ENCODE measurements around the gene B3GNT4.
A peak's percentile ranks its signal among the peaks of the same experiment; 100 is the strongest.

B3GNT4 gene

DNA sequence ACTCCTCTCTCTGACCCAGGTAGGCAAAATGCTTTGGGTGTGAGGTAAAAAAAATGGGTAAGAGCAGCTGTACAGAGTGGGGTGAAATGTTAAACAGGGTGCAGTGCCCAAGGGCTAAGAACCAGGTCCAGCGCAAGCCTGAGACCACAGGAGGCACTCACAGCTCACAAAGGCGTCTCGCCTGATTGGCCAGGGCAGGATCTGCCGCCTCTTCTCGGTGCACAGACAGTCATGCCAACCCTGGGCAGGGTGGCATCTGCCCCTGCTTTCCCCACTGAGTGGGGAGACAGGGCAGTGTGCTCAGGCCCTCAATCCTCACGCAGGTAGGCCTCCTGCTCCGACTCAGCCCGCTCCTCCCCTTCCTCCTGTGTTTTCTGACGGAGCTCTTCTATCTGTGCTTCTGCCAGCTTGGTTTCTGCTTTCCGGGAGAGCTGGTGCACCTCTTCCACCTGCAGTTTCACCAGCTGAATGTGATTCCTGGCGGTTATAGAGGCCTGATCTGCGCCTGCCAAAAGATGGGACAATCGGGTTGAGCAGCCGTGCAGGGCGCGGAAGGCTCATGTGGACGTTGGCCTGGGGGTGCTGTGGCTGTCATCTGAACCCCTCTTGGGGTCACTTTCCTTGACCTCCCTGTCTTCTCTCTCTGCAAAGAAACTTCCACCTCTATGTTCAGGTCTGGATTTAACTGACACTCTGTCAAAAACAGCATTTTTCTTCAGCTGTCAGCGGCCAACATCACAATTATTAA, 4.7 kb downstream of the B3GNT4 start:
- no peaks in the 10 kb centered on the region for H3K9me3 ChIP-seq
- no peak overlapping the region for H3K4me3 ChIP-seq
- H3K27me3 ChIP-seq (ENCODE audit: low read depth): no peaks in the 10 kb centered on the region
- no peaks in the 10 kb centered on the region for H3K4me1 ChIP-seq
- in situ Hi-C loops (cut with MboI; ENCODE audit: low sequenced_read_pairs): no loop called here
- peaks cover 49% of the 10 kb centered on the region for H3K36me3 ChIP-seq (replicated peaks)
- no peak for DNase-seq (ENCODE audit: low spot score in 2 of 2)

GRCh38 chr12:122215771-122216170, 12.3 kb downstream of the B3GNT4 start:
- H3K4me3 ChIP-seq: no peak overlapping the region
- no peaks in the 10 kb centered on the region for H3K4me1 ChIP-seq
- no peaks in the 10 kb centered on the region for H3K9me3 ChIP-seq
- in situ Hi-C loops (cut with MboI; ENCODE audit: low sequenced_read_pairs): no loop called here
- DNase-seq (ENCODE audit: low spot score in 2 of 2): no peak
- peaks cover 78% of the 10 kb centered on the region for H3K36me3 ChIP-seq (replicated peaks)
- H3K27me3 ChIP-seq (ENCODE audit: low read depth): no peaks in the 10 kb centered on the region

DNA sequence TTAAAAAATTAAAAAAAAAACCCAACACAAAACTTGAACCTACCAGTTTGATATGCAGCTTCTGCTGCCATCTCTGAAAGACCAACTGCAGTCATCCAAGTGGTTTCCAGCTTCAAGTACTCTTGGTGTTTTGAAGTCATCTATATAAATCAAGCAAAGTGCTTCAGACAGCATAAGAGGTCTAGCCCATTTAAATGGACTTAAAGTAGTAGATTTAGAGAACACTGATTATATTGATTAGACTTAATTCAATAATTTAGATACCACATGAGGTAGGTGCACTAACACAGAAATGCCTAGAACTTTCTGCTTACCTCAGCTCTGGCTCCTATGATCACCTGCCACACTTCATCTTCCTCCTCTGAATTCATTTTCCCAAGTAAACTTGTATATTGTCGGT, 12.9 kb downstream of the B3GNT4 start:
- Histone ChIP-seq H3K27me3 (ENCODE audit: low read depth) (no peaks in the 10 kb centered on the region), H3K4me3 (no peak overlapping the region), H3K36me3 (replicated peaks) (peaks cover 80% of the 10 kb centered on the region), H3K9me3 (no peaks in the 10 kb centered on the region), H3K4me1 (no peaks in the 10 kb centered on the region)
- no peak for DNase-seq (ENCODE audit: low spot score in 2 of 2)
- in situ Hi-C loops (cut with MboI; ENCODE audit: low sequenced_read_pairs): no loop called here

- DNase-seq (ENCODE audit: low spot score in 2 of 2): peak; percentile 99 to 100
- Histone ChIP-seq H3K27me3 (ENCODE audit: low read depth) (no peaks in the 10 kb centered on the region), H3K4me3 (peak within 1 kb of the TSS; percentile 96), H3K36me3 (replicated peaks) (peaks cover 26% of the 10 kb centered on the region), H3K4me1 (peaks cover 19% of the 10 kb centered on the region), H3K9me3 (no peaks in the 10 kb centered on the region)
- in situ Hi-C loops (cut with MboI; ENCODE audit: low sequenced_read_pairs): no loop called here
Measured at GRCh38 chr12:122225683-122226365, 22.3 kb downstream of the B3GNT4 start, which contains the start of gene DIABLO. TSS of gene DIABLO (minus strand) at chr12:122226052. CDS start at chr12:122226014, 38 bp downstream.

GRCh38 chr12:122226366-122227125, 23.0 kb downstream of the B3GNT4 start:
- Histone ChIP-seq H3K4me1 (peaks cover 19% of the 10 kb centered on the region), H3K9me3 (no peaks in the 10 kb centered on the region), H3K27me3 (ENCODE audit: low read depth) (no peaks in the 10 kb centered on the region), H3K4me3 (peak overlapping the region; percentile 12; the same call in 1 of the 2 replicates), H3K36me3 (replicated peaks) (peaks cover 19% of the 10 kb centered on the region)
- peak in 1 of 2 experiments; percentile 13 for DNase-seq (ENCODE audit: low spot score in 2 of 2)
- in situ Hi-C loops (cut with MboI; ENCODE audit: low sequenced_read_pairs): no loop called here

- peaks cover 17% of the 10 kb centered on the region for H3K36me3 ChIP-seq (replicated peaks)
Measured at GRCh38 chr12:122227341-122227740, 23.8 kb downstream of the B3GNT4 start.

DNA sequence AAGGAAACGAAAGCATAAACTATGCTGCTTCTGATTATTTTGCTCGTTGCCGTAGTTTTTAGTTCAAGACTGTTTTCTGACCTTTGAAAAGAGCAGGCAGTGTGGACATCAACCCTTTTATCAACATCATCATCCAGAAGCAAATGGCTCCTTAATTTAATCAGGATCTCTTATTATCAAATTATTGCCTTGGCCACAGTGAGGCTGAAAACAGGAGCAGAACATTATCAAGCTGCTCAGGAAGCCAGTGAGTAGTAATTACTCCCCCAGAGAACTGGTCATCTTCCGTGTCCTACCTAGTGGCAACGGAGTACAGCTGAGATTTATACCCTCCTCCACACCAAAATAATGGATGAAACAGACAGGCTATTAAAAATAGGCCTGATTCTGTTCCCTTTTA, 24.6 kb downstream of the B3GNT4 start:
- Histone ChIP-seq H3K9me3 (no peaks in the 10 kb centered on the region), H3K27me3 (ENCODE audit: low read depth) (no peaks in the 10 kb centered on the region), H3K36me3 (replicated peaks) (peaks cover 17% of the 10 kb centered on the region; the same call in 1 of the 2 replicates), H3K4me3 (no peak overlapping the region), H3K4me1 (peaks cover 18% of the 10 kb centered on the region)
- no peak for DNase-seq (ENCODE audit: low spot score in 2 of 2)
- in situ Hi-C loops (cut with MboI; ENCODE audit: low sequenced_read_pairs): no loop called here

More at GRCh38 chr12:122227341-122227740, 23.8 kb downstream of the B3GNT4 start:
- no peak overlapping the region for H3K4me3 ChIP-seq
- in situ Hi-C loops (cut with MboI; ENCODE audit: low sequenced_read_pairs): no loop called here
- H3K27me3 ChIP-seq (ENCODE audit: low read depth): no peaks in the 10 kb centered on the region
- H3K9me3 ChIP-seq: no peaks in the 10 kb centered on the region
- DNase-seq (ENCODE audit: low spot score in 2 of 2): no peak
- H3K4me1 ChIP-seq: peaks cover 19% of the 10 kb centered on the region

- no peaks in the 10 kb centered on the region for H3K27me3 ChIP-seq (ENCODE audit: low read depth)
- H3K9me3 ChIP-seq: no peaks in the 10 kb centered on the region
- in situ Hi-C loops (cut with MboI; ENCODE audit: low sequenced_read_pairs): no loop called here
- H3K36me3 ChIP-seq (replicated peaks): peaks cover 18% of the 10 kb centered on the region
- H3K4me3 ChIP-seq: no peak overlapping the region
- DNase-seq (ENCODE audit: low spot score in 2 of 2): no peak
- H3K4me1 ChIP-seq: peaks cover 8% of the 10 kb centered on the region
Measured at GRCh38 chr12:122230798-122231197, 27.3 kb downstream of the B3GNT4 start.

DNA sequence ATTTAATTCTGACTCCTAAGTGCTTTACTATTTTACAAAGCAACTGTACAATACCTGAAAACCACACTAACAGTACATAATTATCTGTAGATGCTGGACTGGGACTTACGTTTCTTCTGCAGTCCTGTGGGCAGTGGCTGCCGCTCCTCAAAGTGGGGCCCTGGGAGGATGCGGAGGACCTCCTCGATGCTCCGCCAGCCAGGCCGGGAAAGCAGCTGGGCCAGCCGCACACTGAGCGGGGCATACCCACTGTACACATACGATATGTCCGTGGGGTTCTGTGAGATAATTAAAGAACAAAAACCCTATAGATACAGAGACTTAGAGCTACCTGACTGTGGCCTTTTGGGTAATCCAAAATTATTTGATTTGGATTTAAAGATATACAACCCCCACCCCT, 29.2 kb downstream of the B3GNT4 start:
- Histone ChIP-seq H3K9me3 (no peaks in the 10 kb centered on the region), H3K4me1 (peaks cover 4% of the 10 kb centered on the region), H3K36me3 (replicated peaks) (peaks cover 18% of the 10 kb centered on the region), H3K27me3 (ENCODE audit: low read depth) (no peaks in the 10 kb centered on the region), H3K4me3 (no peak overlapping the region)
- no peak for DNase-seq (ENCODE audit: low spot score in 2 of 2)
- in situ Hi-C loops (cut with MboI; ENCODE audit: low sequenced_read_pairs): no loop called here

- Histone ChIP-seq H3K4me3 (no peak overlapping the region), H3K9me3 (no peaks in the 10 kb centered on the region), H3K27me3 (ENCODE audit: low read depth) (no peaks in the 10 kb centered on the region), H3K36me3 (replicated peaks) (peaks cover 18% of the 10 kb centered on the region), H3K4me1 (no peaks in the 10 kb centered on the region)
- DNase-seq (ENCODE audit: low spot score in 2 of 2): no peak
- in situ Hi-C loops (cut with MboI; ENCODE audit: low sequenced_read_pairs): no loop called here
Measured at GRCh38 chr12:122235741-122236140, 32.2 kb downstream of the B3GNT4 start.

GRCh38 chr12:122238861-122239260, 35.4 kb downstream of the B3GNT4 start:
- DNase-seq (ENCODE audit: low spot score in 2 of 2): no peak
- Histone ChIP-seq H3K9me3 (no peaks in the 10 kb centered on the region), H3K4me3 (no peak overlapping the region), H3K27me3 (ENCODE audit: low read depth) (no peaks in the 10 kb centered on the region), H3K36me3 (replicated peaks) (peaks cover 5% of the 10 kb centered on the region), H3K4me1 (no peaks in the 10 kb centered on the region)
- in situ Hi-C loops (cut with MboI; ENCODE audit: low sequenced_read_pairs): no loop called here

- in situ Hi-C loops (cut with MboI; ENCODE audit: low sequenced_read_pairs): no loop called here
- peaks cover 6% of the 10 kb centered on the region for H3K36me3 ChIP-seq (replicated peaks)
- no peaks in the 10 kb centered on the region for H3K27me3 ChIP-seq (ENCODE audit: low read depth)
- no peak overlapping the region for H3K4me3 ChIP-seq
- H3K9me3 ChIP-seq: no peaks in the 10 kb centered on the region
- H3K4me1 ChIP-seq: no peaks in the 10 kb centered on the region
- DNase-seq (ENCODE audit: low spot score in 2 of 2): no peak
Measured at GRCh38 chr12:122243965-122244364, 40.5 kb downstream of the B3GNT4 start.

DNA sequence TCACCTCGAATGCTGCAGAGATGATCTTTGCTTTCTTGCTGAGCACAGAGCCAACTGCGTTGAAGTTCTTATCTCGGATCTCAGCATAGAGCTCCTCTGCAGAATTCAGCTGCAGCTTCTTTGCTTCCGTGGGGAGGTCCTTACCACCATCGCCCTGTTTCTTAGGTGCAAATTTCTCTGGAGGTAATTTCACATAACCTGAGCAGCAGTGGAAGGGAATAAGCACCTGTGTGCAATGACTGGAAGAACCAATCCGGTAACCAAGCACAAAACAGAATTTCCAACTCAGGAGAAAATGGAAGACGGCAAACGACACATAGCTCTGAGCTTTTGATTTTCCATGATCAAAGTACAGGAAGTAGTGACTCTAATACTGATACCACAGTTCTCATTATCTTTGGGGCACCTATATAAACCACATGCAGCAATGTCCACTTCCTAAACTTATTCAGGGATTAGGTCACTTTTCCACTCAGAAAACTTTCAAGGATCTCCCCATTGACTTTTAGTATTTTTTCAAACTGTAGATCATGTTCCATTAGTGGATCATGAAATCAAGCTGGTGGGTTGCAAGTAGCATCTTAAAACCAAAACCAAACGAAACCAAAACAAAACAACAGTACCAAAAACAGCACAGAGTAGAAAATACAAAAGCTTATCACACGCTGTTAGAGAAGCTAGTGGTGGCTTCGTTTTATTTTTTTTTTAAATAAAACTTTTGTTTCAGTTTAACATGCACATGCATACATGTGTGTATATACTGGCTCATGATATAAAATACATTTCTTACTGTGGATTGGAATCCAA, 41.3 kb downstream of the B3GNT4 start:
- H3K4me1 ChIP-seq: no peaks in the 10 kb centered on the region
- no peak for DNase-seq (ENCODE audit: low spot score in 2 of 2)
- in situ Hi-C loops (cut with MboI; ENCODE audit: low sequenced_read_pairs): no loop called here
- H3K9me3 ChIP-seq: no peaks in the 10 kb centered on the region
- peaks cover 9% of the 10 kb centered on the region for H3K36me3 ChIP-seq (replicated peaks)
- H3K4me3 ChIP-seq: no peak overlapping the region
- H3K27me3 ChIP-seq (ENCODE audit: low read depth): no peaks in the 10 kb centered on the region

Data from HAP-1 (cell line).